T-helper 1 cell treated with Interleukin-12 subunit alpha and Interleukin-12 subunit beta and Interleukin-4 antibody, amounts not matched to agents 30 μg/mL and 1 μg/mL, for 36 hours (primary cell): Measurements from ENCODE around the gene KLHL28.
A peak's percentile ranks its signal among the peaks of the same experiment; 100 is the strongest.

Experiments
- H3K27ac Mint-ChIP-seq: one replicate; pipeline ENCODE4 v1.8.0; 2021; ENCODE audit warnings: mild to moderate bottlenecking, mixed read lengths
- H3K27me3 Mint-ChIP-seq: one replicate; pipeline ENCODE4 v1.8.0; 2021; ENCODE audit warnings: low read depth, mixed read lengths
- H3K36me3 Mint-ChIP-seq: one replicate; pipeline ENCODE4 v1.8.0; 2021; ENCODE audit warnings: low read depth, mixed read lengths
- H3K4me1 Mint-ChIP-seq: one replicate; pipeline ENCODE4 v1.8.0; 2021; ENCODE audit warnings: low read depth, mixed read lengths
- H3K4me3 Mint-ChIP-seq: one replicate; pipeline ENCODE4 v1.8.0; 2021; ENCODE audit warnings: mild to moderate bottlenecking, moderate library complexity, mixed read lengths
- H3K9me3 Mint-ChIP-seq: one replicate; pipeline ENCODE4 v1.8.0; 2021; ENCODE audit warnings: mixed read lengths

KLHL28 gene

DNA sequence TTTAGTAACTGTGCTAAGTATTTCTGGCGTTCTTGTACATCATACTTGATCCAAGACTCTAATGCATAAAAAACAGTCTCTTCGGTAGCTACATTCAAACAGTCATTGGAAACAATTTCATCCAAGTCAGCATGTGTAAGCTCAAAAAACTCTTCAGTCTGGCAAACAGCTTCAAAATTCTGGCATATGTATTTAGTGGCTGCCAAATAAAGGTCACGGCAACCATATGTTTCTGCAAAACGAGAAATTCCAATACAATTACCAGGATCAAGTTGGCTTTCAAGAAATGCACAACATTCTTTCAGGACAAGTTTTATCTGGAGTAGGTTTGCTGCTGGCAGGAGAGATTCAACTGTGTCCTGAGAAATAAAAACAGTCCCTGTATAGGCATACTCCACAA is 16.5 kb downstream of the KLHL28 start:
- peaks cover 49% of the 10 kb centered on the region for H3K36me3 Mint-ChIP-seq
- peaks cover 12% of the 10 kb centered on the region for H3K4me1 Mint-ChIP-seq
- no peaks in the 10 kb centered on the region for H3K27me3 Mint-ChIP-seq
- H3K4me3 Mint-ChIP-seq = no peak overlapping the region
- peaks cover 15% of the 10 kb centered on the region for H3K9me3 Mint-ChIP-seq
- H3K27ac Mint-ChIP-seq = no peak overlapping the region

DNA sequence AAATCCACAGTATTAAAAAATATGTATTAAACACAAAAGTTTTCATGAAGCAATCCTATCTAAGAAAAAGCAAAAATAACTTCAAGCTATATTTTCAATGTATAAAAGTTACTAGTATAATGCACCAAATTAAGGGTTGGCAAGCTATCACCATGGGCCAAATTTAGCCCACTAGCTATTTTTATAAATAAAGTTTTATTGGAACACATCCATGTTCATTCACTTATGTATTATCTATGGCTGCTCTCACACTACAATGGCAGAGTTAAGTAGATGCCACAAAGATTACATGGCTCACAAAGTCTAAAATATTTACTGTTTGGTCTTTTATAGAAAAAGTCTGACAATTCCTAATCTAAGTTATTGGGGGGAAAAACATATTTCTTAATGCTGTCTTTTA is 17.6 kb downstream of the KLHL28 start:
- no peak overlapping the region for H3K4me3 Mint-ChIP-seq
- H3K36me3 Mint-ChIP-seq = peaks cover 57% of the 10 kb centered on the region
- H3K4me1 Mint-ChIP-seq = peaks cover 12% of the 10 kb centered on the region
- H3K9me3 Mint-ChIP-seq = peaks cover 16% of the 10 kb centered on the region
- no peaks in the 10 kb centered on the region for H3K27me3 Mint-ChIP-seq
- no peak overlapping the region for H3K27ac Mint-ChIP-seq

DNA sequence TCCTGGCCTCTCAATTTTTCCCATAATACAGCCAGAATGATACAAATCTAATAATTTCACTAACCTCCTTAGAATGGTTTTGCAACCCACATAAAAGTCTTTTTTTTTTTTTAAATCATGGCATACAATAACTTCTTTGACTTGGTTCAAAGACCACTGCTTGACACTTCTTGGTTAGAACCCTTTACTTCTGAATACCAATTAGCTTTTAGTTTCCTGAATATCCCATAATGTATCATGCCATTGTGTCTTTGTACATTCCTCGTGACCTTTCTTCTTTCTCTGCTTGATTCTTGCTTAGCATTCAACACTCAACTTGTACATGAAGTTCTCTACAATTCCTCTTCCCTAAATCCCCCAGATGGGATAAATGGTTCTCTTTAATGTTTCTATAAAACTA is 19.3 kb downstream of the KLHL28 start:
- Mint-ChIP-seq H3K27me3 (no peaks in the 10 kb centered on the region), H3K27ac (no peak overlapping the region), H3K4me1 (peaks cover 9% of the 10 kb centered on the region), H3K9me3 (peaks cover 11% of the 10 kb centered on the region), H3K36me3 (peaks cover 56% of the 10 kb centered on the region), H3K4me3 (no peak overlapping the region)

DNA sequence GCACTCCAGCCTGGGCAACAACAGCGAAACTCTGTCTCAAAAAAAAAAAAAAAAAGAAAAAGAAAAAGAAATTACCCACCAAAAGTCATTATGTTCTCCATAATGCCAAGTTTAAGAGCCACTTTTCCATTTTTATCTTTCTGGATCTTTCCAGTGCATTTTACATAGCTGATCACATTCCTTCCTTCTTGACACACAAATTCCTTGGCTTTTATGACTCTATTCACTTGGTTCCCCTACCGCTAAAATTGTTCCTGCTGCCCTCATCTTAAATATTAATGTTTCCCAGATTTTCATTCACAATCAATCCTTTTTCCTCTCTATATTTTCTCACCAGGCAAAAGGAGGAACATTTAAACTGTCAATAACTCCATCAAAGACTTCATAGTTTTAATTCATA is 20.2 kb downstream of the KLHL28 start:
- H3K36me3 Mint-ChIP-seq = peaks cover 54% of the 10 kb centered on the region
- peaks cover 4% of the 10 kb centered on the region for H3K9me3 Mint-ChIP-seq
- no peak overlapping the region for H3K4me3 Mint-ChIP-seq
- H3K4me1 Mint-ChIP-seq = peaks cover 9% of the 10 kb centered on the region
- no peaks in the 10 kb centered on the region for H3K27me3 Mint-ChIP-seq
- peak overlapping the region; percentile 9 for H3K27ac Mint-ChIP-seq

DNA sequence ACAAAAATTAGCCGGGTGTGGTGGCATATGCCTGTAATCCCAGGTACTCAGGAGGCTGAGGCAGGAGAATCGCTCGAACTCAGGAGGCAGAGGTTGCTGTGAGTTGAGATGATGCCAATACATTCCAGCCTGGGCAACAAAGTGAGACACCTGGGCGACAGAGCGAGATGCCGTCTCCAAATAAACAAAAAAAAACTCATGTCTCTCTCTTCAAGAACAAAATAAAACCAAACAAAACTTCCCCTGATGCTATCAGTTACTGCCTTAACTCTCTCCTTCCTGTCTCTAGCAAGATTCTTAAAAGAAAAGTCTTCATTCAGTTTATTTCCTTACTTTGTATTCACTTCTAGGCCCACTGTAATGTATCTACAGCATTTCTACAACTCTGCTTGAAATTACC is 20.8 kb downstream of the KLHL28 start:
- peaks cover 59% of the 10 kb centered on the region for H3K36me3 Mint-ChIP-seq
- H3K4me1 Mint-ChIP-seq = peaks cover 9% of the 10 kb centered on the region
- H3K27ac Mint-ChIP-seq = peak overlapping the region; percentile 56
- H3K9me3 Mint-ChIP-seq = peaks cover 4% of the 10 kb centered on the region
- no peak overlapping the region for H3K4me3 Mint-ChIP-seq
- H3K27me3 Mint-ChIP-seq = no peaks in the 10 kb centered on the region

DNA sequence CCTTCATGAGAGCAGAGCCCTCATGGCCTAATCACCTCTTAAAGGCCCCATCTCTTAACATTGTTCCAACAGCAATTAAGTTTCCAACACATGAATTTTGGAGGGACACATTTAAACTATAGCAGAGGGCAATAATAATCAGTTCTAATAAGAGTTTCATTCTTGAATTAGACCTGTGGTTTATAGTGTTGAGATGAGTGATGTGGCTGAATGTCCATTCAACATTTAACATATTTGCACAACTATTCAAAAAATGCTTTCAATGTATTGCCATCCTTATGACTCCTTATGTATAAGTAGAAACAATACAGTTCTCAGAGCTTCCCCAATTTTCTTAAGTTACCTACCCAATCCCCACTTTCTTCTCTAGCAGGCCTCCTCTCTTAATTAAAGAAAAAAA is 21.5 kb downstream of the KLHL28 start:
- Mint-ChIP-seq H3K9me3 (peaks cover 4% of the 10 kb centered on the region), H3K4me1 (peaks cover 9% of the 10 kb centered on the region), H3K4me3 (no peak overlapping the region), H3K36me3 (peaks cover 54% of the 10 kb centered on the region), H3K27me3 (no peaks in the 10 kb centered on the region), H3K27ac (no peak overlapping the region)

DNA sequence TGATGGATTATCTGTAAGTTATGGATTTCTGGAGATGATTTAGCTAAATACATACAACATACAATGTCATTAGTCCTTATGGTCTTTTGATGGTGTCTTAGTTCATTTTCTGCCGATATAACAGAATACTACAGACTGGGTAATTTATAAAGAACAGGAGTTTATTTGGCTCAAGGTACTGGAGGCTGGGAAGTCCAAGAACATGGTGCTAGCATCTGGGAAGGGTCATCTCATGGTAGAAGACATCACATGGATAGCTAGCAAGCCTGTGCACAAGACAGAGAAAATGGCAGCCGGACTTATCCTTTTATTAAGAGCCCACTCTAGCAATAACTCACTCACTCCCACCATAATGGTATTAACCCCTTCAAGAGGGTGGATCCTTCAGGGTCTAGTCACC is 24.2 kb downstream of the KLHL28 start:
- peaks cover 9% of the 10 kb centered on the region for H3K4me1 Mint-ChIP-seq
- H3K36me3 Mint-ChIP-seq = peaks cover 48% of the 10 kb centered on the region
- H3K9me3 Mint-ChIP-seq = peaks cover 4% of the 10 kb centered on the region
- no peak overlapping the region for H3K4me3 Mint-ChIP-seq
- H3K27ac Mint-ChIP-seq = no peak overlapping the region
- H3K27me3 Mint-ChIP-seq = no peaks in the 10 kb centered on the region

DNA sequence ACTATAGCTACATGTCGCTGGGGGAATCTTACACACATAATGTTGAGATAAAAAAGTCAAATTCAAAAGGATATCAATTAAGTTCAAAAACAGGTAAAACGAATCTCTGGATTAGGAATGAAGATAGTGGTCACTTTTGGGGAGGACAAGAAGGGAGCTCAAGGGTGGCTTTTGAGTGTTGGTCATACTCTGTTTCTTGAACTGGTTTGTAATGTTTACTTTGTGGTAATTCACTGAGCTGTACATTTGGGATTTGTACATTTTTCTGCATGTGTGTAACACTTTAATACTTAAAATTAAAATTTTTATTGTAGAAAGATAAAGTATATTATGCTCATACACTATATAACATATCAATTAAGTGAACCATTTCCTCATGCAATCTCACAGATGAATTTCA is 26.6 kb downstream of the KLHL28 start:
- no peaks in the 10 kb centered on the region for H3K27me3 Mint-ChIP-seq
- H3K4me3 Mint-ChIP-seq = no peak overlapping the region
- no peaks in the 10 kb centered on the region for H3K4me1 Mint-ChIP-seq
- H3K36me3 Mint-ChIP-seq = peaks cover 31% of the 10 kb centered on the region
- no peaks in the 10 kb centered on the region for H3K9me3 Mint-ChIP-seq
- no peak overlapping the region for H3K27ac Mint-ChIP-seq

DNA sequence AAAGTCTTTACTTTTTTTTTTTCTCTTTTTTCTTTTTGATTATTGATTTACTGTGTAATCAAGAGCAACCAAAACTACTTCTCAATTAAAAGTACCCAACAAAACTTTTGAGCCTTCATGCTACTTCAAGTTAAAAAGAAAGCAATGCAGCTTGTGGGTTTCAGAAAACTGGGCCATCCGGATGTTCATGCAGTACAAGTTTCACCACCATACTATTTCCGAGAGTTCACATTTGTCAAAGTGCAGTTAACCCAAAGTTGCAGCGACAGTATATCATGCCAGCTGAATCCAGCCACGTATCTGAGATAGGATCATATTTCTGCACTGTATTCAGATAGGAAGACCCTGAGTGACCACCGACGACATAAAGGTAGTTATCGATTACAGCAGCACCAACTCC is 33.0 kb downstream of the KLHL28 start:
- Mint-ChIP-seq H3K27me3 (no peaks in the 10 kb centered on the region), H3K36me3 (peaks cover 4% of the 10 kb centered on the region), H3K4me1 (peaks cover 2% of the 10 kb centered on the region), H3K4me3 (no peak overlapping the region), H3K9me3 (no peaks in the 10 kb centered on the region), H3K27ac (no peak overlapping the region)

DNA sequence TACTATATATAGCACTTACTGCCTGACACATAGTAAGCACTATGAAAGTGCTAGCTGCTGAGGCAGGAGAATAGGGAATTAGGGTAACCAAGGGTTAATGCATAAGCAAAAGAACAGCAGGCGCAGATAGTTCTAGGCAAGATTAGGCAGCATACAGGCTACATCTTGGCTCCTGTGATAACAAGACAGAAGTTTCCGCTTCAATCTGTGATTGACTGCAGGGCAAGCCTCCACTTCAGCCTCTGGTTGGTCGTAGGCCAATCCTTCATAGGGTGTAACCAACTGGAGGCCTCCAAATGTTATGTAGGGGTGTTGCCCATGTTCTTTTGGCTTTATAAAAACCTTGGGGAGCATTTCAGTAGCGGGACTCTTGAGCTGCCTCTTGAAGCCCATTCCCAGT is 46.9 kb downstream of the KLHL28 start:
- Mint-ChIP-seq H3K27ac (no peak overlapping the region), H3K27me3 (peaks cover 27% of the 10 kb centered on the region), H3K4me1 (peaks cover 2% of the 10 kb centered on the region), H3K4me3 (no peak overlapping the region), H3K9me3 (peaks cover 3% of the 10 kb centered on the region), H3K36me3 (peaks cover 2% of the 10 kb centered on the region)

DNA sequence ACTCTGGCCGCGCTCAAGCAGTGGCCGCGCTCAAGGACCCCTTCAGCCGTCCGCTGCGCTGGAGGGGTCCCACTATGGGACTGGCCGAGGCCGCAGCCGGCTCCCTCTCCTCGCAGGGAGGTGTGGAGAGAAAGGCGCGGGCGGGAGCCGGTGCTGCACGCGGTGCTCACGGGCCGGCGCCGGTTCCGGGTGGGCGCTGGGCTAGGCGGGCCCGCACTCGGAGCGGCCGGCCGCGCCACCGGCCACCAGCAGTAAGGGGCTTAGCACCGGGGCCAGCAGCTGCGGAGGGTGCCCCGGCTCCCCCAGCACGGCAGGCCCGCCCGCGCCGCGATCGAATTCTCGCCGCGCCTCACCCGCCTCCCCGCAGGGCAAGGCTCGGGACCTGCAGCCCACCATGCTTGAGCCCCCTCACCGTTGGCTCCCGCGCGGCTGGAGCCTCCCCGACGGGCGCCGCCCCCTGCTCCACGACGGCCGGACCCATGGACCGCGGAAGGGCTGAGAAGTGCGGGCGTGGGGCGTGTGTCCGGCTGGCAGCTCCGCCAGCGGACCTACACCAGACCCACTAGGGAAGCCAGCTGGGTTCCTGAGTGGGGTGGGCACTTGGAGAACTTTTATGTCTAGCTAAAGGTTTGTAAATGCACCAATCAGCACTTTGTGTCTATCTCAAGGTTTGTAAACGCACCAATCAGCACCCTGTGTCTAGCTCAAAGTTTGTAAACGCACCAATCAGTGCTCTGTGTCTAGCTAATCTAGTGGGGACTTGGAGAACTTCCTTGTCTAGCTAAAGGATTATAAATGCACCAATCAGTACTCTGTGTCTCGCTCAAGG is 49.5 kb downstream of the KLHL28 start:
- H3K27me3 Mint-ChIP-seq = peaks cover 38% of the 10 kb centered on the region
- peaks cover 3% of the 10 kb centered on the region for H3K9me3 Mint-ChIP-seq
- no peak overlapping the region for H3K4me3 Mint-ChIP-seq
- H3K4me1 Mint-ChIP-seq = peaks cover 2% of the 10 kb centered on the region
- H3K27ac Mint-ChIP-seq = no peak overlapping the region
- H3K36me3 Mint-ChIP-seq = peaks cover 2% of the 10 kb centered on the region

DNA sequence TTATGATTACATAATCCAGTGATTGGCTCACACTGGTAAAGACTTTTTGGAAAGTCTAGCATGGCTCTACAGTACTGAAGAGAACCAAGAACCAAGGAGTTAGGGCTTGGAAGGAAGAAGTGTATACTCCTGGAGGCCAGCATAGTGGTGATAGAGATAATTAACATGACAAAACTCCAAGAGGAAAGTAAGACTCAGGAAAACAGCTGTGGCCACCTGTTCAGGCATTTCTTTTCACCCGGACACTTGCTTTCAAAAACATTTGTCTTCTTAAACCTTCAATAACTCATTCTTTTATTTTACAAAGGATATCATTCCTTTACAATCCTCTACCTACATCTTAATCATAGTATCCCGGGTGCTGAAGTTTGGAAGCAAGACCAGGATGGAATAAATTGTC is 50.9 kb downstream of the KLHL28 start:
- Mint-ChIP-seq H3K36me3 (peaks cover 2% of the 10 kb centered on the region), H3K27ac (no peak overlapping the region), H3K27me3 (peaks cover 38% of the 10 kb centered on the region), H3K9me3 (peaks cover 3% of the 10 kb centered on the region), H3K4me1 (peaks cover 2% of the 10 kb centered on the region), H3K4me3 (no peak overlapping the region)

DNA sequence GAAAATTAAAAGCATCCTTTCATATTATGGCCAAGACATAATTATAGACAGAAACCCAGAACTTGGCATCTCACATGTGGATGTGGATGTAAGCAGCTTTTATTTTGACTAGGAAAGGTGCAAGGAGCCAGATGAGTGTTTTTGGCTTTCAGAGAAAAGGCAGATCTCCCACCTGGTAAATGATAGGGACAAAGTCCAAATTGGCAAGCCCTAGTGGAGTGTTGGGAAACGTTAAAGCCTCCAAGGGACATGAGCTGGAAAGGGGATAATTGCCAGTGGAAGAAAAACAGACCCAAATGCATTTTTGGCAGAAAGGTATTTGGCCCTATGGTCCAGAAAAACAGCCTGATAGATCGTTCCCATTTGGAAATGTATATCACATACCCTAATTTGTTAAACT is 60.1 kb downstream of the KLHL28 start:
- peaks cover 7% of the 10 kb centered on the region for H3K4me1 Mint-ChIP-seq

DNA sequence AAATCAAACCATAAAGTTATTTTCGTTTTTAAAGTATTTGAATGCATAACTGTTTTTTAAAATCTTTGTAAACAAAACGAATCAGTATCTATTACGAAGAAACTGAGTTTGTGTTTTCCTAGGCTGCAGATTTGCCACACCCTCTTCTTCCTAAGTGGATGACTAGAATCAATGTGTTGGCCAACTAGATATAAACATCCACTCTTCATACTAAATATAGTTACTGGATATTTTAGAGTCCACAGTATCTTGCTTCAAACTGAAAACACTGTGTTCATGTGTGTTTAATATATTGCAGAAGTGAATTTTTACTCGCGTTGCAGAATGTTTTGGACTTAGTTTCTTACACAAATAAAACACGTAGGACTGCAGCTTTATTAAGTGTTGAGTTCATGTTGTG is 63.2 kb downstream of the KLHL28 start:
- Mint-ChIP-seq H3K27me3 (no peaks in the 10 kb centered on the region), H3K4me1 (peaks cover 7% of the 10 kb centered on the region), H3K4me3 (peak overlapping the region; percentile 74), H3K27ac (no peak overlapping the region), H3K36me3 (peaks cover 1% of the 10 kb centered on the region), H3K9me3 (peaks cover 4% of the 10 kb centered on the region)

More for the DNA sequence above, 60.1 kb downstream of the KLHL28 start:
- Mint-ChIP-seq H3K27ac (no peak overlapping the region), H3K4me3 (no peak overlapping the region), H3K9me3 (peaks cover 4% of the 10 kb centered on the region), H3K36me3 (peaks cover 1% of the 10 kb centered on the region), H3K27me3 (no peaks in the 10 kb centered on the region)

DNA sequence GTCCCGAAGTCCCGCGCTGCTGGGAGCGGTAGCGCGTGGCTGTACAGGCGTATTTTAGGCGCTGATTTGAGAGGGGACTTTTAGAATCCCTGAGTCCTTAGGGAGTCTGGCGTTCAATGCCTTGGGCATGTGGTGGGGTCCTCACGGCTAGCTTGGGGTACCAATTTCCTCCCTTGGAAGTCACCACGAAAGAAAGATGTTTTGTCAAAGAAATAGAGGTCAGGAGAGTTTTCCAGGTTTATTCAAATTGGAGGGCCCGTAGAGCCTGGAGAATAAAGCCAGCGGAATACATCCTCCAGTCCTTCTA is 63.9 kb downstream of the KLHL28 start:
- Mint-ChIP-seq H3K4me3 (peak overlapping the region; percentile 74), H3K9me3 (peaks cover 6% of the 10 kb centered on the region), H3K36me3 (peaks cover 1% of the 10 kb centered on the region), H3K27ac (peak overlapping the region; percentile 21), H3K27me3 (no peaks in the 10 kb centered on the region), H3K4me1 (peaks cover 7% of the 10 kb centered on the region)
